NCI-H1417 treated with DMSO at 0.1 percent for 48 hours (cell line): ENCODE measurements around the gene SLC22A31.
"Not testable (repeated sequence)": the region's sequence is repeated elsewhere in the genome, so short reads cannot be mapped to it uniquely, and the experiment has no call there.

Experiments used
- DNase-seq: peaks from one replicate; lab custom pipeline; 2025; lab: John Stamatoyannopoulos, UW

The SLC22A31 gene

DNA sequence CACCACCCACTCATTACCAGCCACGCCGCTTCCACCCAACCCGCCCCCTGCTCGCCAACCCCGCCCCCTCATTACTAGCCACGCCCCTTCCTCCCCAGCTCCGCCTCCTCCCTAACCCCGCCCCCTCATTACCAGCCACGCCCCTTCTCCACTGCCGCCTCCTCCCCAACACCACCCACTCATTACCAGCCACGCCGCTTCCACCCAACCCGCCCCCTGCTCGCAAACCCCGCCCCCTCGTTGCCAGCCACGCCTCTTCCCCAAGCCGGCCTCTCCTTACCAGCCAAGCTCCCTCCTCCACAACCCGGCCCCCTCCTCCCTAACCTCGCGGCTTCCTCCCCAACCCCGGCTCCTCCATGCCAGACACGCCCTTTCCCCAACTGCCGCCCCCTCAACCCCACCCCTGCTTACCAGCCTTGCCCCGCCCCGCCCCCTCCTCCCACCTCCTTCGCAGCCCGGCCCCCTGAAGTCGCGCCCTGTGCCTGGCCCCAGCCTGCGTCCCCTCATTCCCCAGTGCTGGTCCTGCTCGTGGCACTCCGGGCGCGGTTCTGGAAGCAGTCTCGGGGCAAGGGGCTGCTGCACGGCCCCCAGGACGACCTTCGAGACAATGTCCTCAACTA, 7.3 kb downstream of the SLC22A31 start:
- DNase-seq: no peak

DNA sequence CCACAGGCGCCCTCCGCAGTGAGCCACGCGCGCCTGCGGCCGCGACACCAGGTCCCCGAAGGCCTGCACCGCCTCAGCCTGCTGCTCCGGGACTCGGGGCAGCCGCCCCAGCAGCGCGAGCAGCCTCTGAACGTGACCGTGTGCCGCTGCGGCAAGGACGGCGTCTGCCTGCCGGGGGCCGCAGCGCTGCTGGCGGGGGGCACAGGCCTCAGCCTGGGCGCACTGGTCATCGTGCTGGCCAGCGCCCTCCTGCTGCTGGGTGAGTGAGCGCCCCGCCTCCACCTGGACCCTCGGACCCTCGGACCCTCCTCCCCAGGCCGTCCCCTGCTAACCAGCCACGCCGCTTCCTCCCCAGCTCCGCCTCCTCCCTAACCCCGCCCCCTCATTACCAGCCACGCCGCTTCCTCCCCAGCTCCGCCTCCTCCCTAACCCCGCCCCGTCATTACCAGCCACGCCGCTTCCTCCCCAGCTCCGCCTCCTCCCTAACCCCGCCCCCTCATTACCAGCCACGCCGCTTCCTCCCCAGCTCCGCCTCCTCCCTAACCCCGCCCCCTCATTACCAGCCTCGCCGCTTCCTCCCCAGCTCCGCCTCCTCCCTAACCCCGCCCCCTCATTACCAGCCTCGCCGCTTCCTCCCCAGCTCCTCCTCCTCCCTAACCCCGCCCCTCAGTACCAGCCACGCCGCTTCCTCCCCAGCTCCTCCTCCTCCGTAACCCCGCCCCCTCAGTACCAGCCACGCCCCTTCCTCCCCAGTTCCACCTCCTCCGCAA, 8.0 kb downstream of the SLC22A31 start:
- DNase-seq: not testable (repeated sequence)

DNA sequence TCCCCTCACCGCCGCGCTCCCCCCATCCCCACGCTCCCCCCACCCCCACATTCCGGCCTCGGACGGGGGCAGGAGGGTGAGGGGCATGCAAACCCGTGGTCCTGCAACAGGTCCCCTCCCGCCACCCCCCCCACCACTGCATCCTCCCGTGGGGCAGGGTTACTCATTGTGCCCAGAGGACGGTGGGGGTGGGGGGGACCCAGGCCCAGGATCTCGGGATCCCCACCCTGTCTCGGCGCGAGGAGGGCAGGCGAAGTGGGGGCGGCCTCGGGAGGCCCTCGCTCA, 8.5 kb downstream of the SLC22A31 start:
- no peak for DNase-seq

DNA sequence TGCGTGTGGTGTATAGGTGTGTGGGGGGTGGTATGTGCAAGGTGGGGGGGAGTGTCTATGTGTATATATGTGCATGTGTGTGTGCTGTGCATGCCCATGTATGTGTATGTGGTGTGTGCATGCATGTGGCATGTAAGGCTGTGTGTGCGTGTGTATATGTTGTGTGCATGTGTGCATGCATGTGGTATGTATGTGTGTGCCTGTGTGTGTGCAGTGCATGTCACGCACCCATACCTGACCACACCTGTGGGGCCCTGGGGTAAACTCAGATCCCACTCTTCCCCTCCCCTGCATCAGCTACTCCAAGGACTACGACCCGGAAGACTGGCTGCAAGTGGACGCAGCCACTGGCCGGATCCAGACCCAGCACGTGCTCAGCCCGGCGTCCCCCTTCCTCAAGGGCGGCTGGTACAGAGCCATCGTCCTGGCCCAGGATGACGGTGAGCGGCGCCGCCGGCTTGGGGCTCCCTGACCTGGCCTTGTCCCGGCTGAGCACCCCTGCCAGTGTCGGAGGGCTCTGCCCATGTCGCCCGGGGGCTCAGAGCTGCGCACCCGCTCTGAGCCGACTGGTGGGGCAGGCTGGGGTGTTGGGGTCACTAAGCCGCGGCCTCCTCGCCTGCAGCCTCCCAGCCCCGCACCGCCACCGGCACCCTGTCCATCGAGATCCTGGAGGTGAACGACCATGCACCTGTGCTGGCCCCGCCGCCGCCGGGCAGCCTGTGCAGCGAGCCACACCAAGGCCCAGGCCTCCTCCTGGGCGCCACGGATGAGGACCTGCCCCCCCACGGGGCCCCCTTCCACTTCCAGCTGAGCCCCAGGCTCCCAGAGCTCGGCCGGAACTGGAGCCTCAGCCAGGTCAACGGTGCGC, 9.1 kb downstream of the SLC22A31 start:
- no peak for DNase-seq

DNA sequence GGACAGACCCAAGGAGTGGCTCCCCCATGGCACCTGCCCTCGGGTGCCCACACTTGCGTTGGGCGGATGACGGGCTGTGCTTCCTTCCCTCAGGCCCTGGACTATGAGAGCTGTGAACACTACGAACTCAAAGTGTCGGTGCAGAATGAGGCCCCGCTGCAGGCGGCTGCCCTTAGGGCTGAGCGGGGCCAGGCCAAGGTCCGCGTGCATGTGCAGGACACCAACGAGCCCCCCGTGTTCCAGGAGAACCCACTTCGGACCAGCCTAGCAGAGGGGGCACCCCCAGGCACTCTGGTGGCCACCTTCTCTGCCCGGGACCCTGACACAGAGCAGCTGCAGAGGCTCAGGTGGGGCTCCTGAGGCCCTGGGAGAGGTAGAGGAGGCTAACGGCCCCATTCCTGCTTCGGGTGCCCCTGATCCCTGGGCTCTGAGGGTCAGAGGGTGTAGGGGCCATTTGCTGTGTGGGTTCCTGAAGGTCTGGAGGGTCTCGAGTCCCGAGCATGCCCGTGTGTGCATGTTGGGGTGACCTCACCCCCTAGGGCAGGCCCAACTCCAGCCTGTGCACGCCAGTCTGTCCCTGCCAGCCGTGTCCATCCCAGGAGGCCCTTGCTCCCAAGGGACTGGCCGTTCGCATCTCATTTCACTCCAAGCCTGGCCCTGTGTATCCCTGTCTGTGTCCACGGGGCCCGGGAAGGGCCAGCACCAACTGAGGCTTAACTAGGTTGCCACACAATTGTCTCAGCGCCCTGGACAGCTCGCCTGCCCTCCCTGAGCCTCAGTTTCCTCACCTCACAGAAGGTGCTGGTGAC, 10.0 kb downstream of the SLC22A31 start:
- DNase-seq: no peak

DNA sequence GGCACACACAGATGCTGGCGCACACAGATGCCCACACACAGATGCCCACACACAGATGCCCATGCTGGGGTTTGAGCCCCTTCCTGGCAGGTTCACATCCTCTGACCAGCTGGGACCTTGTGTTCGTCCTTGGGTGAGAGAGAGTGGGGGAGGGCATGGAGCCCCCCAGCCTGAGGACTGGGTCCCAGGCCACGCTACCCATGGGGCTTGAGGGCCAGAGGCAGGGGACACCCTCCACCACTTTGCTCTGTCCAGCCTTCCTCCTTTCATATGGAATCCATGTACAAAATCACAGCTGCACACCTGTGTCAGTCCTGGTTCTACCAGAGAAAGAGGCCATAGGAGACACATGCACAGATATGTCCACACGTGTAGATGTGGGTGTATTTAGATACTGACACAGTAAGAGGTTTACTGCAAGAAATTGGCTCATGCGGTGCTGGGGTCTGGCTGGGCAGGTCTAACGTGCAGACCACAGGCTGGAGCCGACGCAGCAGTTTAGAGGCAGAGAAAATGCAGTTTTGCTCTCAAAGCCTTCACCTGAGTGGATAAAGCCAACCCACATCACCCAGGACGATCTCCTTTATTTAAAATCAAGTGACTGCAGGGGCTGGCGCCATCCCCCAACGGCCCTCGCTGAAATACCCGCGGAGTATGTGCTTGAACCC, 10.8 kb downstream of the SLC22A31 start:
- no peak for DNase-seq

DNA sequence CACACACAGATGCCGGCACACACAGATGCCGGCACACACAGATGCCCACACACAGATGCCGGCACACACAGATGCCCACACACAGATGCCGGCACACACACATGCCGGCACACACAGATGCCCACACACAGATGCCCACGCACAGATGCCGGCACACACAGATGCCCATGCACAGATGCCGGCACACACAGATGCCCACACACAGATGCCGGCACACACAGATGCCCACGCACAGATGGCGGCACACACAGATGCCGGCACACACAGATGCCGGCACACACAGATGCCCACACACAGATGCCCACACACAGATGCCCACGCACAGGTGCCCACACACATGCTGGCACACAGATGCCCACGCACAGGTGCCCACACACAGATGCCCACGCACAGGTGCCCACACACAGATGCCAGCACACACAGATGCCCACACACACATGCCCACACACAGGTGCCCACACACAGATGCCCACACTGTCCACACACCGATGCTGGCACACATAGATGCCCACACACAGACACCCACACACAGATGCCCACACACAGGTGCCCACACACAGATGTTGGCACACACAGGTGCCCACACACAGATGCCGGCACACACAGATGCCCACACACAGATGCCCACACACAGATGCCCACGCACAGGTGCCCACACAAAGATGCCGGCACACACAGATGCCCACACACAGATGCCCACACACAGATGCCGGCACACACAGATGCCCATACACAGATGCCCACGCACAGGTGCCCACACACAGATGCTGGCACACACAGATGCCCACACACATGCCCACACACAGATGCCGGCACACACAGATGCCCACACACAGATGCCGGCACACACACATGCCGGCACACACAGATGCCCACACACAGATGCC, 11.6 kb downstream of the SLC22A31 start:
- DNase-seq: not testable (repeated sequence)

DNA sequence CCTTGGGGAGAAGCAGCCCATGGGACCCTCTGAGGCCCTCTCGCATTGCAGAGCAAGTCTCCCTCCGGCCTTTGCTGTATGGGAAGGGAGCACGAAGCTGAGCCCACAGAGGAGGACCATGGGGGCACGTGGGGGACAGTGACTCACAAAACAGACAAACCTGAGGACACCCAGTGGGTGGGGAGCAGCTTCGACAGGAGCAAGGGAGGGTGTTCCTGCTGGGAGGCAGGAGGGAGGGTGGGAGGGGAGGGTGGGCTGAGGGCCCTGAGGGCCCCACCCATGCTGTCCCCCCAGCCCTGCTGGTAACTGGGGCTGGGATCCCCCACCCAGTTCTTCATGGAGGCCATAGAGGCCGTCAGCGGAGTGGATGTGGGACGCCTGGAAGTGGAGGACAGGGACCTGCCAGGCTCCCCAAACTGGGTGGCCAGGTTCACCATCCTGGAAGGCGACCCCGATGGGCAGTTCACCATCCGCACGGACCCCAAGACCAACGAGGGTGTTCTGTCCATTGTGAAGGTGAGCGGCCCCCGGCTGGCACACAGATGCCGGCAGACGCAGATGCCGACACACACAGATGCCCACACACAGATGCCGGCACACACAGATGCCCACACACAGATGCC, 12.5 kb downstream of the SLC22A31 start:
- no peak for DNase-seq

DNA sequence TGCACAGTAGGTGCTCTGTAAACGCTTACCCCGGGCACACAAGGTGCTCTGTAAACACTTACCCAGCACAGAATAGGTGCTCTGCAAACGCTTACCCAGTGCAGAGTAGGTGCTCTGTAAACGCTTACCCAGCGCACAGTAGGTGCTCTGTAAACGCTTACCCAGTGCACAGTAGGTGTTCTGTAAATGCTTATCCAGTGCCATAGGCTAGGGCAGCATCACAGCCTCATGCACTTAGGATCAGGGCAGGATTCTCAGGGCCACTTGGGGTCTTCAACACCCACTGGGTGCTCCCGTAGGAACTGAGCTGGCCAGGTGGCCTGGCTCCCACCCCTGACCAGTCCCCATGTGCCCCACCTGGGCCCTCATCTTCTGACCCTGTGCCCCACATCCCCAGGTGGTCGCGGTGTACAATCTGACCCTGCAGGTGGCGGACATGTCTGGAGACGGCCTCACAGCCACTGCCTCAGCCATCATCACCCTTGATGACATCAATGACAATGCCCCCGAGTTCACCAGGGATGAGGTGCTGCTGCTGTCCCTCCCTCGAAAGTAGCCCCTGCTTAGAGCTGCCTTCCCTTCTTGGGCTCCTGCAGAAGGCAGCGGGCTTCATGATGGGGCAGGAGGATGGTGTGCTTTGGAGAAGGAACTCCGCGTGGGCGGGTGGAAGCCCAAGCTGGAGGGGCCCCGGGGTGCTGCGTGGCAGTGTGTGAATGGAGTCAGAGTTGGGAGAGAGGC, 13.1 kb downstream of the SLC22A31 start:
- DNase-seq: no peak

DNA sequence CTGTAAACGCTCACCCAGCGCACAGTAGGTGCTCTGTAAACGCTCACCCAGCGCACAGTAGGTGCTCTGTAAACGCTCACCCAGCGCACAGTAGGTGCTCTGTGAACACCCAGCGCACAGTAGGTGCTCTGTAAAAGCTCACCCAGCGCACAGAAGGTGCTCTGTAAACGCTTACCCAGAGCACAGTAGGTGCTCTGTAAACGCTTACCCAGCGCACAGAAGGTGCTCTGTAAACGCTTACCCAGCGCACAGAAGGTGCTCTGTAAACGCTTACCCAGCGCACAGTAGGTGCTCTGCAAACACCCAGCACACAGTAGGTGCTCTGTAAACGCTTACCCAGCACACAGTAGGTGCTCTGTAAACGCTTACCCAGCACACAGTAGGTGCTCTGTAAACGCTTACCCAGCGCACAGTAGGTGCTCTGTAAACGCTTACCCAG, 13.7 kb downstream of the SLC22A31 start:
- DNase-seq: not testable (repeated sequence)

DNA sequence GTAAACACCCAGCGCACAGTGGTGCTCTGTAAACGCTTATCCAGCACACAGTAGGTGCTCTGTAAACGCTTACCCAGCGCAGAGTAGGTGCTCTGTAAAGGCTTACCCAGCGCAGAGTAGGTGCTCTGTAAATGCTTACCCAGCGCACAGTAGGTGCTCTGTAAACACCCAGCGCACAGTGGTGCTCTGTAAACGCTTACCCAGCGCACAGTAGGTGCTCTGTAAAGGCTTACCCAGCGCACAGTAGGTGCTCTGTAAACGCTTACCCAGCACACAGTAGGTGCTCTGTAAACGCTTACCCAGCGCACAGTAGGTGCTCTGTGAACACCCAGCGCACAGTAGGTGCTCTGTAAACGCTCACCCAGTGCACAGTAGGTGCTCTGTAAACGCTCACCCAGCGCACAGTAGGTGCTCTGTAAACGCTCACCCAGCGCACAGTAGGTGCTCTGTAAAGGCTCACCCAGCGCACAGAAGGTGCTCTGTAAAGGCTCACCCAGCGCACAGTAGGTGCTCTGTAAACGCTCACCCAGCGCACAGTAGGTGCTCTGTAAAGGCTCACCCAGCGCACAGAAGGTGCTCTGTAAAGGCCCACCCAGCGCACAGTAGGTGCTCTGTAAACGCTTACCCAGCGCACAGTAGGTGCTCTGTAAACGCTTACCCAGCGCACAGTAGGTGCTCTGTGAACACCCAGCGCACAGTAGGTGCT, 14.3 kb downstream of the SLC22A31 start:
- not testable (repeated sequence) for DNase-seq

DNA sequence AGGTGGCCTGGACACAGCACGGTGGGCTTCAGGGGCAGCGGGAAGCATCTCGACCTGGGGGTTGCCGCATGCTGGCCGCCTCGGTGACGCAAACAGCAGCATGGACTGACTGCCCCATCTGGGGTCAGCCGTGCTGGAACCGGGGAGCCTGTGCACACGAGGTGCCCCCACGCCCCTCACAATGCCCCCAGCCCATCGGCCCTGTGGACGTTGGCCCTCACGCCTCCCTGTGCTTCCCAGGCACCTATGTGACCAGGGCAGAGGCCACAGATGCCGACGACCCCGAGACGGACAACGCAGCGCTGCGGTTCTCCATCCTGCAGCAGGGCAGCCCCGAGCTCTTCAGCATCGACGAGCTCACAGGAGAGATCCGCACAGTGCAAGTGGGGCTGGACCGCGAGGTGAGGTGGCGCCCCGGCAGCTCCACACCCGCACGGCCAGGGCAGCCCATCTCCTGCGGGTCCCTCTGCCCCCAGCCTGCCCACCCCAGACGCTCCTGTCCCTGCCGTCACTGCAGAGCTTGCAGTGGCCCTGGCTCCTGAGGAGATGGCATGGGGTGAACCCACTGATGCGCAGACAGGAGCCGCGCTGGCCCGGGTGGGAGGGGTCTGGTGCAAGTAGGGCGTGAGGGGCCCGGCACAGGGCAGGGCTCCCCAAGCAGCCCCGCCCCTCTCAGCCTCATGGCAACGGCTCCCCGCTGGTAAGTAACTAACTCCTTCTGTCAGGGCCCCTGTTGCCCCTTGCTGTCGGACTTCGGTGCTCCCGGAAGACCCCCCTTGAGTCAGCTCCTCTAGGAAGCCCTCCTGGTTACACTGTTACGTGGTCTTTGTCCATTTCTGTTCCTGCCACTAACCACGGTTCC, 15.2 kb downstream of the SLC22A31 start:
- no peak for DNase-seq

DNA sequence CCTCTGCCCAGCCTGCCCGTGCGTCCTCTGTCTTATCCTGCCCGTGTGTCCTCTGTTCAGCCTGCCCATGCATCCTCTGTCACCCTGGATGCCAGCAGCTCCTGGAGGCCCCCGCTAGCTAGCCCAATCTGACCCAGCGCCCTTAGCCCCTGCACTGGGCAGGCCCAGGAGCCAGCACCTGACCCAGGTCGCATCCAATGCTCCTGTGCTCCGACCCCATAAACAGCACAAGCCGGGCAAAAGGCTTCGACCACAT, 15.7 kb downstream of the SLC22A31 start:
- no peak for DNase-seq

DNA sequence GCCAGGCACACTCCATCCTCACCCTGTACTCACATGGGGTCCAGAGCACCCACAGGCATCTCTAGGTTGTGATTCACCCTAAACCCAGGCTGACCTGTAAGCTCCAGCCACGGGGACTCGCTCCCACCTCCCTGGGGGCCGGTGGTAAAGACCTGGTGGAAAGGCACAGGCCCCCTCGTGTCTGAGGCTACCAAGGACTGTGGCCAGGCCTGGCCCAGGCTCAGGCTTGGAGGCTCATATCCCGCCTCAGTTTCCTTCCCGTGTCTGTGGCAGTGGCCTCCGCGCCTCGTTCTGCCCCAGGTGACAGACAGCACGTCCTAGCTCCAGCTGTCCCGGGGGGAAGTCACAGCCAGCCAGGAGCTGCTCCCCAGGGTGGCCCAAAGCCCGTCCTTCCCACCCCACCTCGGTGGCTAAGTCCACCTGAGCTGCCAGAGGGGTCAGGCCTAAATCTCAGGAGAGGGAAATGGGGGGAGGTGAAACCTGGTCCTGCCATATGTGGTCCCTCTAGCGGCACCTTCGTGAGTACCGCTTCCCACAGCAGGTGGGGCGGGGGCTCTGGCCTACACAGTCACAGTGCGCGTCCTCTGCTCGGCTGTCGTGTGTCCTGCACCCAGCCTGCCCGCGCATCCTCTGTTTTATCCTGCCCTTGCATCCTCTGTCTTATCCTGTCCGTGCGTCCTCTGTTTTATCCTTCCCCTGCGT, 16.2 kb downstream of the SLC22A31 start:
- no peak for DNase-seq

DNA sequence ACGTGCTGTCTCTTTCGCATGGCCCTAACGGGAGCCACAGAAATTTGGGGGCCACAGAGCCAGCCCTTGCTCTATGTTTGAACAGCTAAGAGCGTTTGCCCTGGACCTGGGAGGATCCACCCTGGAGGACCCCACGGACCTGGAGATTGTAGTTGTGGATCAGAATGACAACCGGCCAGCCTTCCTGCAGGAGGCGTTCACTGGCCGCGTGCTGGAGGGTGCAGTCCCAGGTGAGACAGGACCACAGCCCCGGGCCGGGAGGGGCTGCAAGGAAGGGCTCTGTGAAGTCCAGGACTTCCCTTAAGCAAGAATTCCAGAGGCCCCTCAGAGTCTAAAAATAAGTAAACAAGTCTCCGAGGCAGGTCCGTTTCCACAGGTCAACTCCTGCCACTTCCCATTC, 16.9 kb downstream of the SLC22A31 start:
- no peak for DNase-seq

DNA sequence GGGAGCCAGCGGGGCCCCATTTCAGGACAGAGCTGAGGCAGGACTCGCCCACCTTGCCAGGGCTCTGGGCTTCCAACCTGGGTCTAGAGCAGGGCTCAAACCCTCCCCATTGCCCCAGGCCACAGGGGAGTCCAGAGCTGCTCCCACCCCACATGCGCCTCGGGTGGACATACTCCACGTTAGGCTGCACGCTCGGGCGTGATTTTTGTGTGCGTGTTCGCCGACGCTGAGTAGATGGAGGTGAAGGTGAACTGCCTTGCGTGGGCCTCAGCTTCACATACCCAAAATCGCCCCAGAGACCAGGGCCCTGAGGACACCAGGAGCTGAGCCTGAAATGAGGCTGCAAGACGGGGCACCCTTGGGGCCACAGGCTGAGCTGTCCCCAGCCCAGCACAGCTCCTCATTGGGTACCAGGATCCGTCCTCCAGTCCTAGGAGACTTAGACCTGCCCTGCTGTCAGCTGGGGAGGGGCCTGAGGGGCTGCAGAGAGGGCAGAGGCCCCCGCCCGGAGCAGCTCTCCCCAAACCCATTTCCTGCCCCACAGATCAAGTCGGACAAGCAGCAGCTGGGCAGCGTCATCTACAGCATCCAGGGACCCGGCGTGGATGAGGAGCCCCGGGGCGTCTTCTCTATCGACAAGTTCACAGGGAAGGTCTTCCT, 20.6 kb downstream of the SLC22A31 start:
- DNase-seq: no peak

DNA sequence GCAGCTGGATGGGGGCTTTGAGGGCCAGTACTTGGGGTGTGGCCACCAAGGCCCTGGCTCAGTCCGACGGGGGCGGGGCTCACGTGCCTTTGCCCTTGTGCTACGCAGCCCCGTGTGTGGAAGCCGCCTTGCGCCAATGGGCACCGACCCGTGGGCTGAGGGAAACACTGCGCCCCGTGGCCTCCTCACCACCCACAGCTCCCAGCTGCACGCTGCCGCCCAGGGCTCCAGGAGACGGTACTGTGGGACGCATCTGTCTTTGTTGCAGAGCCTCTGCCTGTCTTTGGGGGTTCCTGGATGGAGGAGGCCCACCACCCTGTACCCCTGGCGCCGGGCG, 21.2 kb downstream of the SLC22A31 start:
- no peak for DNase-seq
